ENCODE measurements around the gene PDE11A.

DNA sequence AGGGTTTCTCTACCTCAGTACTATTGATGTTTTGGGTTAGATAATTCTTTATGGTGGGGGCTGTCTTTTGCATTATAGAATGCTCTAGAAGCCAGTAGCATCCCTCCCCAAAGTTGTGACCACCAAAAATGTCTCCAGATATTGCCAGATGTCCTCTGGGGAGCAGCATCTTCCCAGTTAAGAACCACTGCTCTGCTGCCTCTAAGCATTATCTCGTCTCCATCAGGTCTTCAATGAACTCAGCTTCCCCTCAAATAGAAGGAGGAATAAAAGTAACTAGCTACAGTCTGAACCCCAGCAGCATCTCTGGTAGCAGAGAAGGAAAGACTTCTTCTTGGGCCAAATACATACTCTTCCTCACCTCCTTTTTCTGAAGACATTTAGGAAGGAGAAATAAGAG, 435.9 kb downstream of the PDE11A start:
- TF ChIP-seq, protein P1, sequence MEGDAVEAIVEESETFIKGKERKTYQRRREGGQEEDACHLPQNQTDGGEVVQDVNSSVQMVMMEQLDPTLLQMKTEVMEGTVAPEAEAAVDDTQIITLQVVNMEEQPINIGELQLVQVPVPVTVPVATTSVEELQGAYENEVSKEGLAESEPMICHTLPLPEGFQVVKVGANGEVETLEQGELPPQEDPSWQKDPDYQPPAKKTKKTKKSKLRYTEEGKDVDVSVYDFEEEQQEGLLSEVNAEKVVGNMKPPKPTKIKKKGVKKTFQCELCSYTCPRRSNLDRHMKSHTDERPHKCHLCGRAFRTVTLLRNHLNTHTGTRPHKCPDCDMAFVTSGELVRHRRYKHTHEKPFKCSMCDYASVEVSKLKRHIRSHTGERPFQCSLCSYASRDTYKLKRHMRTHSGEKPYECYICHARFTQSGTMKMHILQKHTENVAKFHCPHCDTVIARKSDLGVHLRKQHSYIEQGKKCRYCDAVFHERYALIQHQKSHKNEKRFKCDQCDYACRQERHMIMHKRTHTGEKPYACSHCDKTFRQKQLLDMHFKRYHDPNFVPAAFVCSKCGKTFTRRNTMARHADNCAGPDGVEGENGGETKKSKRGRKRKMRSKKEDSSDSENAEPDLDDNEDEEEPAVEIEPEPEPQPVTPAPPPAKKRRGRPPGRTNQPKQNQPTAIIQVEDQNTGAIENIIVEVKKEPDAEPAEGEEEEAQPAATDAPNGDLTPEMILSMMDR (IDR thresholded peaks at IDR 0.05), result no peak
- no peak for TF ChIP-seq POLR2A (IDR thresholded peaks at IDR 0.05)
